Mucosa of gallbladder (tissue), 1 donor: ENCODE data around the gene KRTAP4-4. TPM values are rescaled to one million over a fixed set of nuclear protein-coding genes. Genes with fewer than 3 reads are reported as not detected.
"Not testable (repeated sequence)": the region's sequence is repeated elsewhere in the genome, so short reads cannot be mapped to it uniquely, and the experiment has no call there.

ENCODE experiments used
- DNase-seq: peaks from one replicate; pipeline ENCODE4 v3.0.0-alpha.2; 2020; ENCODE audit warnings: low spot score
- total RNA-seq: library from RNA; stranded (reverse); gene quantifications from one replicate; pipeline ENCODE4 v1.2.1, GENCODE V29; 2021
- donor health status: DM: no; HTN: no; CAD: no.

The KRTAP4-4 gene
- total RNA-seq: not detected

DNA sequence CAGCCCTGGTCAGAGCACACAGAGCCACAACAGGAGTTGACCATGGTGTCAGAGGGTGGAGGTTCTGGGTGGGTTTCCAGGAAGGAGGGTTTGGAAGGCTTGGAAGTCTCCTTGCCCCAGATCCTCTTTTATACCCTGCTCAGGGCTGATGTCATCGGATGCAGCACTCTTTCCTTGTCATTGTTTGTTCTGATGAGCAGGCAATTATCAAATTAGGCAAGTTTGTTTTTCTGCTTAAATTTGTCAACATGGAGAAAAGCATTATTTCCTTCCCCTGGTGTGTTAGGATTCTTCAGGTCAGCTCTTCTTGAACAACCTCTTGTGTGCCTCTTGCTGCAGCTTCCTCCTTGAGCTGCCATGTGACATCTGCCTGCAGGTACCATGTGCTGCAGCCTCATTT, at the start of gene KRTAP4-4:
Gene KRTAP4-4 (minus strand): TSS at position 101 of the 400 bp plus-strand sequence. CDS start 57 bp downstream, at position 44.
- no peak for DNase-seq

GRCh38 chr17:41199421-41200078, 39.0 kb upstream of the KRTAP4-4 start:
- no peak for DNase-seq

GRCh38 chr17:41196068-41196467, 35.5 kb upstream of the KRTAP4-4 start:
- DNase-seq: no peak

DNA sequence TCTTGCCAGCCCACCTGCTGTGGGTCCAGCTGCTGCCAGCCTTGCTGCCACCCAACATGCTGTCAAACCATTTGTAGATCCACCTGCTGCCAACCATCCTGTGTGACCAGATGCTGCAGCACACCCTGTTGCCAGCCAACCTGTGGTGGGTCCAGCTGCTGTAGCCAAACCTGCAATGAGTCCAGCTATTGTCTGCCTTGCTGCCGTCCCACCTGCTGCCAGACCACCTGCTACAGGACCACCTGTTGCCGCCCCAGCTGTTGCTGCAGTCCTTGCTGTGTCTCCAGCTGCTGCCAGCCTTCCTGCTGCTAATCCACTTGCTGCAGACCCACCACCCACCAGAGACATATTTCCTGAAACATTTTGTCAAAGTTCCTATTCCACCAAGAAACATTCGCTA, 29.8 kb upstream of the KRTAP4-4 start:
- no peak for DNase-seq

GRCh38 chr17:41189837-41190318, 29.3 kb upstream of the KRTAP4-4 start, which contains the start of gene KRTAP9-1:
Gene KRTAP9-1, plus strand, starts transcription at chr17:41189887. Its CDS starts 0 bp downstream, at chr17:41189887.
- DNase-seq: not testable (repeated sequence)

DNA sequence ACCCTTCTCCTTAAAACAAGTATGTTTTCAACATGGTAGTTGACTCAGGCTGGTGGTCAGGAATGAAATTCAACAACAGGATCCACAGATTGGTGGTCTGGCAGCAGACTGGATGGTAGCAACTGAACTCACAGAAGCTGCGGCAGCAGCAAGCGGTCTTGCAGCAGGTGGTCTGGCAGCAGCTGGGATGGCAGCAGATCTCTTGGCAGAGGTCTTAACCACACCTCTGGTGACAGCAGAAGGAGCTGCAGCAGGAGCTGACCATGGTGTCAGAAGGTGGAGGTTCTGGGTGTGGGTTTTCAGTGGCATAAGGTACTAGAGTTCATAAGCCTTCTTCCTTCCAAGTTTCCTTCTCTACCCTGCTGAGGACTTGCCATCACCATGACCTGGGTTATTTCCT, 26.3 kb upstream of the KRTAP4-4 start:
- no peak for DNase-seq

- DNase-seq: no peak
Measured at GRCh38 chr17:41185001-41185400, 24.5 kb upstream of the KRTAP4-4 start.

GRCh38 chr17:41184480-41184961, 24.0 kb upstream of the KRTAP4-4 start, which contains the start of gene KRTAP4-1:
Gene KRTAP4-1, minus strand, starts transcription at chr17:41184911. Its CDS starts 57 bp downstream, at chr17:41184854.
- no peak for DNase-seq

DNA sequence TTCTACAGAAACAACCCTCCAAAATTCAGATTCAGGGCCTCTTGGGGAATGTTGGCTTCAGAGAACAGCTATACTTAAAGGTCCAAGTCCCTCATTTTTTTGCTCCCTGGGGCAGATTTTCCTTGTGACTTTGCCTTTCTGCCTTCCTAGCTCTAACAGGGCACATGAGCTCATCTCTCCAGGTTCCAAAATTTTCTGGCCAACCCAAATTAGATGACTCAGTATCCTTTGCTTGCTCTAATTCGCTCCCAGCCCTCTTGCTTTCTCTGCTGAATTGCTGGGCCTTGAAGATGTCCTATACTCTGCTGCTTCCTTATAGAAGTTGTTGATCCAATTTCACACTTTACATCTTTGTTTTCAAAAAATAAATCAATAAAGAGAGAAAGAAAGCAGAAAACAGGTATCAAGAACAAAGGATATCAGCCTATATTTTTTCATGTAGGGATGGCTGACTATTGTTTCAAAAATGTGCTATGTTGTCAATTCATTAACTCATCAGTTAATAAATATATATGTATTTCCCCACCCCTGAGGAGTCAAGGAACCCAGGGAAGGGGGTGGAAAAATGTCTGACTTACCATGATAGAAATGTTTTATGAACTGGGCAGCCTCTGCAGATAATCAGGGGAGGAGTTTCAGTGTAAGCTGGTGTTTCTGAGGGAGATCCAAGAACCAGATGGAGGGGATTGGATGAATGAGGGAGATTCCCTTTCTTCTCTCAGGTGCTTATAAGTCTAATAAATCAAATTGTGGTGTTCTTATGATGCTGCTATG, 18.5 kb upstream of the KRTAP4-4 start:
- DNase-seq: no peak

DNA sequence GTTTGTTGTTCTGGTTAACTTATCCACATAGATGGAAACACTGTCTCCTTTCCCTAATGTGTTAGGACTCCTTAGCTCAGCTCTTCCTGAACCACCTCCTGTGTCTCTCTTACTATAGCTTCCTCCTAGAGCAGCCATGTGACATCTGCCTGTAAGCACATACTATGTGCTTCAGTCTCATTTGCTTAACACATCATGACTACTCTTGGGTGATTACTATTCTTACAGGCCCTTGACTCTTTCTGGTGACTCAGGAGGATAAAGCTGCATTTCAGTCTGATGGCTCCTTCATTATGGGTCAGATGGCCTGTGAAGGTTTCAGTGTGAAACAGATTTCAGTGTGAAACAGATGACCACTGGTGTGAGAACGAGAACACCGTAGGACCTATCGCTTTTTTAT, 17.8 kb upstream of the KRTAP4-4 start:
- DNase-seq: no peak

- no peak for DNase-seq
Measured at GRCh38 chr17:41177727-41178271, 17.3 kb upstream of the KRTAP4-4 start, which contains the start of gene KRTAP4-2. Gene KRTAP4-2, minus strand, starts transcription at chr17:41178221. Its CDS starts 57 bp downstream, at chr17:41178164.

- DNase-seq: no peak
Measured at GRCh38 chr17:41176744-41177387, 16.3 kb upstream of the KRTAP4-4 start.

DNA sequence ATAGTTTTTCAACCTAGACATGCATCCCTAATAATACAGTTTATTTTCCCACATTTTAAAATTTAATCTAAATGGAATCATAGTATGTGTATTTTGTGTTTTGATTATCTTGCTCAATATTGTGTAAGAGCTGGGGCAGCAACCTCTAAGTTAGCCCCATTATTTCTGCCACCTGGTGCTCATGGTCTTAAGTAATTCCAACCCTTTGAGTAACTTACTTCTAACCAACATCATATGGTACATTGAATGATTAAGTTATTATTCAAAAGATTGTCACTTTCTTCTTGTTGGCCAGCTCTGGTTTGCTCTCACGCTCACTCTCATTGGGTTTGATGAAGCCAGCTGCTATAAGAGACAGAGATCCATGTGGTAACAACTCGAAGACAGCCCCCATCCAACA, 11.3 kb upstream of the KRTAP4-4 start:
- no peak for DNase-seq

DNA sequence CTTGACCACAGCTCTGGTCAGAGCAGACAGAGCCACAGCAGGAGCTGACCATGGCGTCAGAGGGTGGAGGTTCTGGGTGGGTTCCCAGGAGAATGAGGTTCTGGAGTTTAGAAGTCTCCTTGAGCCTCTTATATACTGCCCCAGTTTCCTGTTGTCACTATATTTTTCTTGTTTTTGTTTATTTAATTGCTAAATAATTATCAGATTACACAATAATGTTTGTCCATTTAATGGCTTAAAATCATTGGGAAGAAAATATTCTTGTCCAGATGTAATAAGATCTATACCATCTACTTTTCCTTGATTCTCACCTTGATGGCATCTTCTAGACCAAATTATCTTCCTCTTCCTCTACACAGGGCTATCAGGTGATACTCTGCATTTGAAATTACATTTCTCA, 7.6 kb upstream of the KRTAP4-4 start, which contains the start of gene KRTAP4-3:
Gene KRTAP4-3 (minus strand): TSS at position 101 of the 400 bp plus-strand sequence. CDS start 49 bp downstream, at position 52.
- DNase-seq: no peak

- no peak for DNase-seq
Measured at GRCh38 chr17:41167561-41167960, 7.0 kb upstream of the KRTAP4-4 start.

DNA sequence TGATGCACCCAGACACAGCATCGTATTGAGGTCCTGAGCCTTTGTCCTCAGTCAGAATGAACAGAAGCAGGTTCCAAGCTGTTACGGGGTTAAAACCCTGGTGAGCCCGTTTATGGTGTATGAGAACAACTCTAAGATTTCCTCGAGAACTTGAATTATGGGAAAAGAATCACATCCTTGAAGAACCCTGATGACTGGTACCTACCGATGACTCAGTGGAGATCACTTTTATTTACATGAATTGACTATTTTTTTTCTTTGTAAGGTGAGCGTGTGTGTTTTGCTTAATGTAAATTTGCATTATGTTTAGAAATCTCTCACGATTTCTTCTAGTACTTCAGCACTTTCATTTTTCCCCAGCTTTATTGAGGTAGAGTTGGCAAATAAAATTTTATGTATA, 3.3 kb upstream of the KRTAP4-4 start:
- no peak for DNase-seq

GRCh38 chr17:41160190-41160589, 358 bp downstream of the KRTAP4-4 start:
- not testable (repeated sequence) for DNase-seq

DNA sequence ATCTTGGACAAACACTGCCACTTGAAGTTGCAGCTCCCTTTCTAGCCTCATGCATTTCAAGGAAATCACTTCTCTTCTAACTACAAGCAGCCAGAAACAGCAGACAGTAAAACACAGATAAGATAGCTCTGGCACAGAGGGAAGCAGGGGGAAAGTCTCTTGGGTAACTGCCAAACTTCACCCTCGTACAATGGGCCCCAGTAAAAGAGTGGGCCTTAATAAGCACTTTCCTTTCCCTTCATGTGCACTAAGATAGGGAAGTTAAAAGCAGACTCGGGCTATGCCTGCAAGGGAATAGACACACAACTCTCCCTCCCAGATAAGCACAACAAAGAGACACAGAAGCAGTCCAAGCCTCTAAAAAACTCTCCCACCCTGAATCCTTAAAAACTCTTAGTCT, 6.7 kb downstream of the KRTAP4-4 start:
- DNase-seq: no peak

DNA sequence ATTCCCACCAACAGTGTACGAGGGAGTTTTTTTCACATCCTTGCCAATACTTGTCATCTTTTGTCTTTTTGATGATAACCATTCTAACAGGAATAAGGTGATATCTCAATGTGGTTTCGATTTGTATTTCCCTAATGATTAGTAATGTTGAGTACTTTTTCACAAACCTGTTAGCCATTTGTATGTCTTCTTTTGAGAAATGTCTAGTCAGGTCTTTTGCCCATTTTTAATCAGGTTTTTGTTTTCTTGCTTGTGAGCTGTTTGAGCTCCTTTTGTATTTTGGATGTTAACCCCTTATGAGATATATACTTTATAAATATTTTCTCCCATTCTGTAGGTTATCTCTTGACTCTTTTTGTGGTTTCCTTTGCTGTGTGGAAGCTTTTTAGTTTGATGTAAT, 9.0 kb downstream of the KRTAP4-4 start:
- DNase-seq: no peak

- DNase-seq: no peak
Measured at GRCh38 chr17:41150026-41150425, 10.5 kb downstream of the KRTAP4-4 start.

- no peak for DNase-seq
Measured at GRCh38 chr17:41149652-41149985, 10.9 kb downstream of the KRTAP4-4 start, which contains the start of gene KRTAP4-5. Gene KRTAP4-5, minus strand, starts transcription at chr17:41149825. Its CDS starts 58 bp downstream, at chr17:41149767.
